HepG2 (cell line): ENCODE measurements around the gene PPM1E. TPM values are rescaled to one million over a fixed set of nuclear protein-coding genes. Genes with fewer than 3 reads are reported as not detected.

Experiments
- ATAC-seq: fragments of 200-7000 bp; cut with Tn5 transposase; 3 replicates; pipeline ENCODE4 v1.9.1; 2020; ENCODE audit warnings: mild to moderate bottlenecking, moderate library complexity
- BruUV-seq: library from RNA; stranded (reverse); fragments of 400-500 nt; replicated peaks from 2 replicates; lab custom pipeline; 2021; lab: Mats Ljungman, UMichigan
- CTCF ChIA-PET: fragments of 300-600 bp; formaldehyde crosslinking; extraction: SDS; loops from one replicate; lab custom pipeline; 2021; ENCODE audit warnings: low total read pairs, inconsistent platforms, low intra/inter-chr PET ratio; lab: Yijun Ruan, JAX
- POLR2A ChIA-PET: fragments of 350-600 bp; sonication (Branson Sonifier 250); formaldehyde crosslinking; loops from one replicate; lab custom pipeline; 2020; ENCODE audit warnings: antibody characterized with exemption, inconsistent platforms; lab: Yijun Ruan, JAX
- DNase-seq: peaks from one replicate; pipeline ENCODE4 v3.0.0-alpha.2; 2015; ENCODE audit warnings: low spot score
- FAIRE-seq: peaks from 3 replicates; lab custom pipeline; 2011; peaks lifted over from hg19 to GRCh38; lab: Jason Lieb, UNC
- H2AFZ ChIP-seq: one replicate; pipeline ENCODE4 v1.6.1; 2011; ENCODE audit warnings: low read length, inconsistent platforms
- H3K27ac ChIP-seq: fragments of 300-600 bp; 3 replicates; pipeline ENCODE4 v1.8.0; 2011; ENCODE audit warnings: mixed run types, mild to moderate bottlenecking, mixed read lengths, low read length, inconsistent platforms; ENCODE audit not compliant: insufficient read depth; ENCODE audit errors: extremely low read length
- H3K27me3 ChIP-seq, 2 experiments: fragments of 200-600 bp in 1 of 2; 2 replicates in 1 of 2; 3 replicates in 1 of 2; pipeline versions ENCODE4 v1.6.0 to v1.8.0; 2011; ENCODE audit warnings: low read length in 2 of 2, mild to moderate bottlenecking in 2 of 2, moderate library complexity in 2 of 2, inconsistent platforms in 1 of 2; ENCODE audit not compliant: insufficient read depth in 2 of 2, control insufficient read depth in 1 of 2
- H3K36me3 ChIP-seq, 2 experiments: fragments of 200-600 bp in 1 of 2; replicated peaks in 1 of 2; 2 replicates in 1 of 2; 3 replicates in 1 of 2; pipeline versions ENCODE4 v1.5.1 to v1.8.0; 2011; ENCODE audit warnings: low read length in 2 of 2, inconsistent platforms in 1 of 2; ENCODE audit not compliant: insufficient read depth in 2 of 2, control insufficient read depth in 1 of 2
- H3K4me1 ChIP-seq: 2 replicates; pipeline ENCODE4 v1.5.1; 2012; ENCODE audit warnings: low read length, inconsistent platforms; ENCODE audit not compliant: insufficient read depth
- H3K4me2 ChIP-seq: 2 replicates; pipeline ENCODE4 v1.6.0; 2011; ENCODE audit warnings: low read depth, low read length, inconsistent platforms
- H3K4me3 ChIP-seq, 3 experiments: fragments of 200-600 bp in 1 of 3; sonication (generic), shearing (Covaris generic) in 1 of 3; replicated peaks in 1 of 3; 2 replicates each; pipeline ENCODE4 v1.5.1; 2011 to 2016; ENCODE audit warnings: low read length in 3 of 3, inconsistent platforms in 2 of 3, low read depth in 2 of 3, mild to moderate bottlenecking in 2 of 3, control low read depth in 1 of 3, mixed read lengths in 1 of 3; ENCODE audit not compliant: insufficient read depth in 1 of 3
- H3K79me2 ChIP-seq: one replicate; pipeline ENCODE4 v1.6.1; 2011; ENCODE audit warnings: low read length, inconsistent platforms; ENCODE audit not compliant: insufficient read depth
- H3K9ac ChIP-seq: 2 replicates; pipeline ENCODE4 v1.6.0; 2011; ENCODE audit warnings: mild to moderate bottlenecking, low read depth, low read length, inconsistent platforms; ENCODE audit not compliant: insufficient read depth
- H3K9me3 ChIP-seq: 2 replicates; pipeline ENCODE4 v1.5.1; 2012; ENCODE audit warnings: mild to moderate bottlenecking, low read length
- H4K20me1 ChIP-seq: 2 replicates; pipeline ENCODE4 v1.6.0; 2011; ENCODE audit warnings: inconsistent platforms, mild to moderate bottlenecking, low read length, moderate library complexity; ENCODE audit not compliant: insufficient read depth
- MATR3 ChIP-seq: sonication (generic); formaldehyde crosslinking; IDR thresholded peaks from 2 replicates; pipeline ENCODE4 v1.4.0; 2020; ENCODE audit warnings: missing genetic modification reagents
- PPARG ChIP-seq: conservative IDR thresholded peaks from 2 replicates; pipeline ENCODE4 v1.6.1; 2016; ENCODE audit warnings: missing biosample characterization, missing genetic modification reagents
- SMYD3 ChIP-seq: sonication (generic); formaldehyde crosslinking; IDR thresholded peaks from 2 replicates; pipeline ENCODE4 v1.8.1; 2023; ENCODE audit warnings: mild to moderate bottlenecking, missing genetic modification reagents
- WGBS: methylation state at CpG from one replicate; pipeline ENCODE4 v1.1.6; 2017; ENCODE audit warnings: low lambda C conversion rate; 5-methylcytosine and 5-hydroxymethylcytosine counted together
- in situ Hi-C: cut with HindIII; loops from 2 replicates; pipeline ENCODE4 v1.10.0; 2017; ENCODE audit warnings: low pct_unique_long_range_greater_than_20kb; ENCODE audit not compliant: extremely low pct_ligation_motif_present
- intact Hi-C: fragments of 100-400 bp; cut with micrococcal nuclease; formaldehyde crosslinking; loops from one replicate; pipeline ENCODE4 v1.10.0; 2022; ENCODE audit not compliant: unreplicated experiment
- polyA plus RNA-seq, 8 experiments: library from polyadenylated mRNA; depleted of rRNA in 3 of 8; stranded (reverse) in 7 of 8; unstranded in 1 of 8; fragments of >200 nt; fragmentation: Illumina TruSeq in 4 of 8; extraction: Trizol in 4 of 8; gene quantifications; 2 replicates each; pipeline versions ENCODE4 v1.2.1 to v1.2.3, GENCODE V29; 2011 to 2016; ENCODE audit warnings: low read depth in 4 of 8, missing spikeins in 1 of 8, mixed read lengths in 1 of 8; ENCODE audit not compliant: insufficient read depth in 1 of 8
- total RNA-seq, 5 experiments: library from RNA; depleted of rRNA; stranded (reverse); fragments of >200 nt; fragmentation: Illumina TruSeq; extraction: Trizol; gene quantifications; 2 replicates each; pipeline ENCODE4 v1.2.3, GENCODE V29; 2016; ENCODE audit warnings: low read depth in 1 of 5
- TF ChIP-seq, protein P1 (sequence below): sonication (generic); formaldehyde crosslinking; IDR thresholded peaks from 2 replicates; pipeline ENCODE4 v1.4.0; 2020; ENCODE audit warnings: mild to moderate bottlenecking, low read depth, missing genetic modification reagents
- TF ChIP-seq, protein P2 (sequence below): sonication (generic); formaldehyde crosslinking; IDR thresholded peaks from 2 replicates; pipeline ENCODE4 v1.4.0; 2020; ENCODE audit warnings: missing genetic modification reagents
- TF ChIP-seq, protein P3 (sequence below): sonication (generic); formaldehyde crosslinking; IDR thresholded peaks from 2 replicates; pipeline ENCODE4 v1.8.0; 2022; ENCODE audit warnings: mild to moderate bottlenecking, missing genetic modification reagents, moderate library complexity
- TF ChIP-seq, protein P4 (sequence below): sonication (generic); formaldehyde crosslinking; IDR thresholded peaks from 2 replicates; pipeline ENCODE4 v1.4.0; 2020; ENCODE audit warnings: missing genetic modification reagents
- TF ChIP-seq, protein P5 (sequence below): IDR thresholded peaks from 2 replicates; pipeline ENCODE4 v1.6.1; 2016; ENCODE audit warnings: mild to moderate bottlenecking, missing biosample characterization, missing genetic modification reagents

The PPM1E gene
- total and polyA plus RNA-seq, 2 of the 13 experiments (the other 11 are each of a cell fraction or from before 2014, with no cell fraction given), result 0.15 TPM; not detected in 1

DNA sequence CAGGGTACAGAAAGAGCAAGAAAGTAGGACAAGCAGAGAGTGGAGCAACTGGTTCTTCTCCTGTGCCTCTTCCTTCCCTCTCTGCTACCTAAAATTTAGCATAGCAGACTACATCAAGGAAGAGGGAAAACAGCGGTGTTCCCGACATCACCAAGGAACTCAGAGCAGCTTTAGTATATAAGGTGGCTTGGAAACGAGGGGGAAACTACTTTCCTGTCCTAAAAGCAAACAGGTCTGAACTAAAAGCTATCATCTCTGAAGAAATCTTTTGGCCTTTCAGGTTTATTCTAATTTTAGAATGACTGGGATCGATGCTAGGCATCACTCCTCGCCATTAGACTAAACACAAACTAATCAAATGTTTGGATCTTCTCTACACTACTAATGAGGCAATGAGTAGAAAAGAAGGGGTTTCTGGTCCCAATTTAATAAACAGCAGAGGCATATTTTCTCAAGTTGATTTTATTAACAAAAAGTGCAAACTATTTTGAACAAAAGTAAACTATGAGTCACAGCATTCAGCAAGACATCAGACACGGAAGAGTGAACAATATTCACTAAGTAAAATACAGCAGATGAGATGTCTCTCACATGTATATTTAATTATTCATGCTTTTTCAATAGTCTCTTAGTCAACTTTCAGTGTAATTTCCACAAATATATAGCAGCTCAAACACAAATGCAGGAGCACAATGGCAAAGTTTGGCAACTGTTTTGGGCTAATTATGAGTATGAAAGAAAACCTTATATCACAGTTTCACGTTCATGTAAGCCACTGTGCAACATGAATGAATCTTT, 242.3 kb downstream of the PPM1E start:
- Histone ChIP-seq H3K4me3 (no peak overlapping the region), H3K9ac (no peak overlapping the region), H3K27me3 (no peaks in the 10 kb centered on the region), H3K36me3 (peaks cover 0 to 17% of the 10 kb centered on the region in 2 experiments; a peak in 4 of 5 replicates), H3K9me3 (no peaks in the 10 kb centered on the region), H3K4me2 (no peak overlapping the region), H4K20me1 (no peaks in the 10 kb centered on the region), H3K79me2 (no peaks in the 10 kb centered on the region), H2AFZ (no peak overlapping the region), H3K4me1 (no peaks in the 10 kb centered on the region), H3K27ac (no peak overlapping the region)
- 97% methylated on average over 7 of the region's 7 CpGs for WGBS
- FAIRE-seq (no peak), ATAC-seq (no peak), DNase-seq (no peak)
- POLR2A ChIA-PET, result no interaction called here
- TF ChIP-seq, protein P1, sequence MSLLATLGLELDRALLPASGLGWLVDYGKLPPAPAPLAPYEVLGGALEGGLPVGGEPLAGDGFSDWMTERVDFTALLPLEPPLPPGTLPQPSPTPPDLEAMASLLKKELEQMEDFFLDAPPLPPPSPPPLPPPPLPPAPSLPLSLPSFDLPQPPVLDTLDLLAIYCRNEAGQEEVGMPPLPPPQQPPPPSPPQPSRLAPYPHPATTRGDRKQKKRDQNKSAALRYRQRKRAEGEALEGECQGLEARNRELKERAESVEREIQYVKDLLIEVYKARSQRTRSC, result no peak
- in situ Hi-C loops (no loop called here), intact Hi-C loops (no loop called here)
- CTCF ChIA-PET, result no interaction called here
- BruUV-seq, result no TSS peak

DNA sequence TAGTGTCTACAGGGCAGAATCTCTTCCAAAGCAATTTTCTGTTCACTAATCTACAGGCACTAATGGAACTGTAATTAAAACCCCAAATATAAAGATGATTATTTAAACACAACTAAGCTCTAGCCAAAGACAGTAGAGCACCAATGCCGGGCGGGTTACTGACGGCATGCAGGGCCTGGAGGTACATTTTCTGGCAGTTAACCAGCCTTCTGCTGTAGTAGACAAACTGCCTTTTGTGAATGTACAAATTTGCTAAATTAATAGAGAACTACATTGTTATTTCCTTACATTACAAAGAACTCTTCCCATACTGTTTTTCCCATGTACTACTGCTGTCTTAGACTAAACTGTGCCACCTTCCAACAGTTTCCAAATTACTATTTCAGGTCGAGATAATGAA, 243.2 kb downstream of the PPM1E start:
- Histone ChIP-seq H3K4me3 (no peak overlapping the region), H2AFZ (no peak overlapping the region), H4K20me1 (no peaks in the 10 kb centered on the region), H3K79me2 (no peaks in the 10 kb centered on the region), H3K27ac (no peak overlapping the region), H3K4me2 (no peak overlapping the region), H3K4me1 (no peaks in the 10 kb centered on the region), H3K27me3 (no peaks in the 10 kb centered on the region), H3K9ac (no peak overlapping the region), H3K9me3 (no peaks in the 10 kb centered on the region), H3K36me3 (peaks cover 0 to 18% of the 10 kb centered on the region in 2 experiments; a peak in 4 of 5 replicates)
- WGBS, result 87% methylated on average over 4 of the region's 4 CpGs
- in situ Hi-C loops, result no loop called here
- no TSS peak for BruUV-seq
- ChIA-PET POLR2A (no interaction called here), CTCF (no interaction called here)
- ATAC-seq (no peak), DNase-seq (no peak), FAIRE-seq (no peak)
- intact Hi-C loops, result no loop called here
- TF ChIP-seq, protein P2, sequence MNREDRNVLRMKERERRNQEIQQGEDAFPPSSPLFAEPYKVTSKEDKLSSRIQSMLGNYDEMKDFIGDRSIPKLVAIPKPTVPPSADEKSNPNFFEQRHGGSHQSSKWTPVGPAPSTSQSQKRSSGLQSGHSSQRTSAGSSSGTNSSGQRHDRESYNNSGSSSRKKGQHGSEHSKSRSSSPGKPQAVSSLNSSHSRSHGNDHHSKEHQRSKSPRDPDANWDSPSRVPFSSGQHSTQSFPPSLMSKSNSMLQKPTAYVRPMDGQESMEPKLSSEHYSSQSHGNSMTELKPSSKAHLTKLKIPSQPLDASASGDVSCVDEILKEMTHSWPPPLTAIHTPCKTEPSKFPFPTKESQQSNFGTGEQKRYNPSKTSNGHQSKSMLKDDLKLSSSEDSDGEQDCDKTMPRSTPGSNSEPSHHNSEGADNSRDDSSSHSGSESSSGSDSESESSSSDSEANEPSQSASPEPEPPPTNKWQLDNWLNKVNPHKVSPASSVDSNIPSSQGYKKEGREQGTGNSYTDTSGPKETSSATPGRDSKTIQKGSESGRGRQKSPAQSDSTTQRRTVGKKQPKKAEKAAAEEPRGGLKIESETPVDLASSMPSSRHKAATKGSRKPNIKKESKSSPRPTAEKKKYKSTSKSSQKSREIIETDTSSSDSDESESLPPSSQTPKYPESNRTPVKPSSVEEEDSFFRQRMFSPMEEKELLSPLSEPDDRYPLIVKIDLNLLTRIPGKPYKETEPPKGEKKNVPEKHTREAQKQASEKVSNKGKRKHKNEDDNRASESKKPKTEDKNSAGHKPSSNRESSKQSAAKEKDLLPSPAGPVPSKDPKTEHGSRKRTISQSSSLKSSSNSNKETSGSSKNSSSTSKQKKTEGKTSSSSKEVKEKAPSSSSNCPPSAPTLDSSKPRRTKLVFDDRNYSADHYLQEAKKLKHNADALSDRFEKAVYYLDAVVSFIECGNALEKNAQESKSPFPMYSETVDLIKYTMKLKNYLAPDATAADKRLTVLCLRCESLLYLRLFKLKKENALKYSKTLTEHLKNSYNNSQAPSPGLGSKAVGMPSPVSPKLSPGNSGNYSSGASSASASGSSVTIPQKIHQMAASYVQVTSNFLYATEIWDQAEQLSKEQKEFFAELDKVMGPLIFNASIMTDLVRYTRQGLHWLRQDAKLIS (CRISPR knock-in tag), result no peak
- TF ChIP-seq SMYD3 (CRISPR knock-in tag) (no peak), MATR3 (no peak), PPARG (CRISPR knock-in tag) (no peak)
- TF ChIP-seq, protein P3, sequence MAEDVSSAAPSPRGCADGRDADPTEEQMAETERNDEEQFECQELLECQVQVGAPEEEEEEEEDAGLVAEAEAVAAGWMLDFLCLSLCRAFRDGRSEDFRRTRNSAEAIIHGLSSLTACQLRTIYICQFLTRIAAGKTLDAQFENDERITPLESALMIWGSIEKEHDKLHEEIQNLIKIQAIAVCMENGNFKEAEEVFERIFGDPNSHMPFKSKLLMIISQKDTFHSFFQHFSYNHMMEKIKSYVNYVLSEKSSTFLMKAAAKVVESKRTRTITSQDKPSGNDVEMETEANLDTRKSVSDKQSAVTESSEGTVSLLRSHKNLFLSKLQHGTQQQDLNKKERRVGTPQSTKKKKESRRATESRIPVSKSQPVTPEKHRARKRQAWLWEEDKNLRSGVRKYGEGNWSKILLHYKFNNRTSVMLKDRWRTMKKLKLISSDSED, result no peak
- TF ChIP-seq, protein P4, sequence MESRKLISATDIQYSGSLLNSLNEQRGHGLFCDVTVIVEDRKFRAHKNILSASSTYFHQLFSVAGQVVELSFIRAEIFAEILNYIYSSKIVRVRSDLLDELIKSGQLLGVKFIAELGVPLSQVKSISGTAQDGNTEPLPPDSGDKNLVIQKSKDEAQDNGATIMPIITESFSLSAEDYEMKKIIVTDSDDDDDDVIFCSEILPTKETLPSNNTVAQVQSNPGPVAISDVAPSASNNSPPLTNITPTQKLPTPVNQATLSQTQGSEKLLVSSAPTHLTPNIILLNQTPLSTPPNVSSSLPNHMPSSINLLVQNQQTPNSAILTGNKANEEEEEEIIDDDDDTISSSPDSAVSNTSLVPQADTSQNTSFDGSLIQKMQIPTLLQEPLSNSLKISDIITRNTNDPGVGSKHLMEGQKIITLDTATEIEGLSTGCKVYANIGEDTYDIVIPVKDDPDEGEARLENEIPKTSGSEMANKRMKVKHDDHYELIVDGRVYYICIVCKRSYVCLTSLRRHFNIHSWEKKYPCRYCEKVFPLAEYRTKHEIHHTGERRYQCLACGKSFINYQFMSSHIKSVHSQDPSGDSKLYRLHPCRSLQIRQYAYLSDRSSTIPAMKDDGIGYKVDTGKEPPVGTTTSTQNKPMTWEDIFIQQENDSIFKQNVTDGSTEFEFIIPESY, result no peak
- TF ChIP-seq, protein P5, sequence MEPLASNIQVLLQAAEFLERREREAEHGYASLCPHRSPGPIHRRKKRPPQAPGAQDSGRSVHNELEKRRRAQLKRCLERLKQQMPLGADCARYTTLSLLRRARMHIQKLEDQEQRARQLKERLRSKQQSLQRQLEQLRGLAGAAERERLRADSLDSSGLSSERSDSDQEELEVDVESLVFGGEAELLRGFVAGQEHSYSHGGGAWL (CRISPR knock-in tag), result no peak
